GM19452 (cell line): Measurements from ENCODE around the gene AMBRA1.
"Not testable (repeated sequence)": the region's sequence is repeated elsewhere in the genome, so short reads cannot be mapped to it uniquely, and the experiment has no call there.

Experiments
- ATAC-seq: cut with Tn5 transposase; IDR thresholded peaks from one replicate; pipeline ENCODE4 v1.9.1; 2021; ENCODE audit not compliant: unreplicated experiment

The AMBRA1 gene

DNA sequence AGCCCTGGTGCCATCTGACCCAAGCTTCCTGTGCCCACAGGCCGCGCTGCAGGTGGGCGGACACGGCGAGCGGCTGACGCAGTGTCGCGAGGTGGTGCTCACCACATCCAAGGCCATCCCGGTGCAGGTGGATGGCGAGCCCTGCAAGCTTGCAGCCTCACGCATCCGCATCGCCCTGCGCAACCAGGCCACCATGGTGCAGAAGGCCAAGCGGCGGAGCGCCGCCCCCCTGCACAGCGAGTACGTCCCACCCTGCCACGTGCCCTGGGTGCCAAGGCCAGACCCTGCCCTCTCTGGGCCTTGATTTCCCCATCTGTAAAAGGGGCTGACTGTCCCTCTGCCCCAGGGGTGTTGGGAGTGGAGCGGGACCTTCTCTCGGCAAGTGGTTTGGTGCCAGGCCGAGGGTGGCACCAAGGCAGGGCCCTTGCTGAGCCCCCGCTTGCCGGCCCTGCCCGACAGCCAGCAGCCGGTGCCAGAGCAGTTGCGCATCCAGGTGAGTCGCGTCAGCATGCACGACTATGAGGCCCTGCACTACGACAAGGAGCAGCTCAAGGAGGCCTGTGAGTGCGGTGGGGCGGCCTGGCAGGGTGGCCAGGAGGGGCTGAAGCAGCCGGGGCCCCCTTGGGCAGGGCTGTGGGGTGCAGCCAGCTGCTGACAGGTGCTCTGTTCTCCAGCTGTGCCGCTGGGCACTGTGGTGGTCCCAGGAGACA, 218.3 kb downstream of the AMBRA1 start:
- ATAC-seq: no peak

DNA sequence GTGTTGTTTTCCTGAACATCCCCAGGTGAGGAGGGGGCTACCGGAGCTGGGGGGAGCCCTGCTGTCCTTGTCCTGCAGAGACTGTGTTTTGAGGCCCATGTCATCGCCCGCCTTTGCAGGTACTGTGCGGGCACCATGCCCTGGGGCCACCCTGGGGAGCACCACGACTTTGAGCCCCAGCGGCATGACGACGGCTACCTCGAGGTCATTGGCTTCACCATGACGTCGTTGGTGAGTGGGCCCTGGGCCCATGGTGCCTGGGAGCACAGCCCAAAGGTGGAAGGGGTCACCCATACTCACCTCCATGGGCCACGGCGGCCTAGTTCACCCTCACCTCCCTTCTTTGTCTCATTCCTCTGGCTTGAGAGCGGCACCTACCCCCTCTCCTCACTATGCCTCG, 219.0 kb downstream of the AMBRA1 start:
- ATAC-seq: no peak

DNA sequence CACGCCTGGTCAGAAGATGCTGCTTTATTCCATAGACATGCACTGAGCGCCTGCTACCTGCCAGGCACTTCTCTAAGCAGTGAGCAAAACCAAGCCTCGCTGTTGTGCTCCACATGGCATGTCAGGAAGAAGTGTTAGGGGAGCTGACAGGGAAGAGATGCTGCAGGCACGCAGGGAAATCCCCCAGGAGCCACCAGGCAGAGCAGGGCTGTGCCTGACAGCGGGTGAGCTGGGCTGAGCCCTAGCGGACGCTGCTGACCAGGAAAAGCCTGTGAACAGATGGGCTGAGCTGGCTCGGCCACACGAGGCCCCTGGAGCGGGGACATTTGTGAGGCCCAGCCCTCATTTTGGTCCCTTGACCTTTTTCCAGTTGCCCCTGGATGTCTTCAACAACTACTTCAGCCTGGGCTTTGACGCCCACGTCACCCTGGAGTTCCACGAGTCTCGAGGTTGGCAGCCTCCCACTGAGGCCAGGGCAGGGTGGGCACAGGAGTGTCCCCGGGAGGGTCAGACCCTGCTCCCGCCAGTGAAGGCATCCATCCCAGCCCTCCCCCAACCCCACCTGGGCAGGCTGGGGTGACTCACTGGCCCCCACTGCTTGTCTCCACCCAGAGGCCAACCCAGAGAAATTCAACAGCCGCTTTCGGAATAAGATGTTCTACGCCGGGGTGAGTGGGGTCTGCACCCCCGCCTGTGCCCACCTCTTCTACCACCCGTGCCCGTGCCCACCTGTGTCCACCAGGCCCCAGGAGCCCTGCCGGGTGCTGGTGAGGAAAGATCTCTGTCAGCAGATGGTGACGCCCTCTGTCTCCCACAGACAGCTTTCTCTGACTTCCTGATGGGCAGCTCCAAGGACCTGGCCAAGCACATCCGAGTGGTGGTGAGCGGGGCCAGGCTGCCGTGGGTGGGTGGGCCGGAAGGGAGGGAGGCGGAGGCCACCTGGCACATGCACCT, 219.8 kb downstream of the AMBRA1 start:
- no peak for ATAC-seq

DNA sequence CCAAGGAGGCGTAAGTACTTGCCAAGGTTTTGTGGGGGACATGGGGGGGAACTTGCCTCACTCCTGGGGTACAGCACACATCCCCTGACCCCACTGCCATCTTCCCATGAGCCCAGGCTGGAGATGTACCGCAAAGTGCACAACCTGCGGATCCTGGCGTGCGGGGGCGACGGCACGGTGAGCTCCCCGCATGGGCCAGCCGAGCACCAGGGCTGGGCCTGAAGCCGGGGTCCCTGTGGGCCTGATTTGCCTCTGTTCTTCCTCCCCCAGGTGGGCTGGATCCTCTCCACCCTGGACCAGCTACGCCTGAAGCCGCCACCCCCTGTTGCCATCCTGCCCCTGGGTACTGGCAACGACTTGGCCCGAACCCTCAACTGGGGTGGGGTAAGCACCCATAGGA, 221.3 kb downstream of the AMBRA1 start:
- not testable (repeated sequence) for ATAC-seq

DNA sequence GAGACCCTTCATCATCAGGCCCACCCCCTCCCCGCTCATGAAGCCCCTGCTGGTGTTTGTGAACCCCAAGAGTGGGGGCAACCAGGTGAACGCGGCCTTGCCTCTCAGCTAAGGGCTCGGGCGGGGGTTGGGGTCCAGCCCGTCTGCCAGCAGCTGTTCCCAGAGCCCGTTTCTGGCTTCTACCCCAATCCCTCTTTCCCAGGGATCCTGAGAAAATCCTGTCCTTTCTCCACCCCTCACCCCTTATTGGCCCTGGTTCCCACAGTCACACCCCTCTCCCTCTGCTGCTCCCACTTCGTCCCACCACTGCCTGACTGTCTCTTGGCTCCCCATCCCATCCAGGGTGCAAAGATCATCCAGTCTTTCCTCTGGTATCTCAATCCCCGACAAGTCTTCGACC, 221.7 kb downstream of the AMBRA1 start:
- no peak for ATAC-seq

DNA sequence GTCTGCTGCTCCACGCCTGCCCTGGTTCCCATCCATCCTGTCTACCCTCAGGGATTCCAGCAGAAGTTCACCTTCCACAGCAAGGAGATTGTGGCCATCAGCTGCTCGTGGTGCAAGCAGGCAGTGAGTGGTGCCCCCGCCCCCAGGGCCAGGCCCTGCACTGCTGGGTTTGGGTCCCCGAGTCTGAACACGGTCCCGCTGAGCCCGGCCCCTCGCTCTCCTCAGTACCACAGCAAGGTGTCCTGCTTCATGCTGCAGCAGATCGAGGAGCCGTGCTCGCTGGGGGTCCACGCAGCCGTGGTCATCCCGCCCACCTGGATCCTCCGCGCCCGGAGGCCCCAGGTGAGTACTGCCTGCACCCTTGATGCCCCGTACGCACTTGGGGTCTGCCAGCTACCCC, 222.6 kb downstream of the AMBRA1 start:
- ATAC-seq: not testable (repeated sequence)

DNA sequence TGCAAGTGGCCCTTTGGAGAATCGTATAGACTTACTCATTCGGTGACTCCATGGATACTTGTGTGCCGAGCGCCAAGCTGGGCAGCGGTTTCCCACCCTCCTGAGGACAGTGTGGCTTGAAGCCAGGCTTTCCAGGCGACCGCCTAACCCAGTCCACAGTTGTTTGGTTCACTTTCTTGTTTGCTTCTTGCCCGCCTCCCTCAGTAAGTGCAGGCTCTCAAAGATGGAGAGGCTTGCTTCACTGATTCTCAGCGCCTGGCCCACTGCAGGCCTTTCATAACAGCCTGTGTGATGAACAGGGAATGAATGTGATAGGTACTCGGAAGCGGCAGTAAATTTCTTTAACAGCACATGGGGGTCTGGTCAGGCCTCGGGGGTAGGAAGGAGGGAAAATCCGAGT, 223.6 kb downstream of the AMBRA1 start:
- ATAC-seq: no peak

DNA sequence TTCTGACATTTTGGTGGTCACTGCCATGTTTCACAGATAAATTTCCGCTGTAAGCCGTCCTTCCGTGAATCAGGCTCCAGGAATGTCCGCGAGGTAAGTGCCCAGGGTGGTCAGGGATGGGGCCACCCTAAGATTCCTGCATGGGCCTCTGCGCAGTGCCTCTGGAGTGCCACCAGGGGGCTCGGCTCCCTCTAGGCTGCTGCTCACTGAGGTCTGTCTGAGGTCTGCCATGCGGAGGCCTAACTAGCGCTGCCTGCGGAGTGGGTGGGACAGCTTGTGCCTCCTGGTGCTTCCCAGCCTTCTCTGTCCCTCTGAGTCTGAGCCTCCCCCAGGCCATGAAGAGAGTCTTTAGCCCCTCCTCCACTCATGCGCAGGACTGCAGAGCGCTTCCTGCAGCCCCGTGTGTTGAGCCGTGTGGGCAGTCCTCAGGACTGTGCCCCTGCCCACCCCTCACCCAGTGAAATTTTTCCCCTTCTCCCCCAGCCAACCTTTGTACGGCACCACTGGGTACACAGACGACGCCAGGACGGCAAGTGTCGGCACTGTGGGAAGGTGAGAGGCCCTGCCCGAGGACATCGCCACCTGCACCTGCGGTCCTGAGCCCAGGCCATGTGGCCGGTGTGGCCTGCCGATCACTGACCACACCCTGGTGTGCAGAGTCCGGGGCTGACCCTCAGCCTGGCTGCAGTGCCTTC, 224.2 kb downstream of the AMBRA1 start:
- ATAC-seq: no peak

DNA sequence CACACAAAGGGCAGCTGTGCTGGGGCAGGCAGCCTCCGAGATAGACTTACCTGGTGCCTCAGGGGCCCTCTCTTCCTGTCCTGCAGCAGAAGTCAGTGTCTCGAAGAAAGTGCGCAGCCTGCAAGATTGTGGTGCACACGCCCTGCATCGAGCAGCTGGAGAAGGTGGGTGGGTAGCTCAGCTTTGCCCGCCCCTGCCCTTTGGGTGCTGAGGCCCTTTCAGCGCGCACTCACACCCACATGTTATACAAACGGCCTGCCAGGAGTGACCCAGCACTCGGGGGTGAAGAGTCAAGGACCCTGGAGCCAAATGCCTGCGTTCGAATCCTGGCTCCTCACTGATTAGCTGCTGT, 225.9 kb downstream of the AMBRA1 start:
- no peak for ATAC-seq

DNA sequence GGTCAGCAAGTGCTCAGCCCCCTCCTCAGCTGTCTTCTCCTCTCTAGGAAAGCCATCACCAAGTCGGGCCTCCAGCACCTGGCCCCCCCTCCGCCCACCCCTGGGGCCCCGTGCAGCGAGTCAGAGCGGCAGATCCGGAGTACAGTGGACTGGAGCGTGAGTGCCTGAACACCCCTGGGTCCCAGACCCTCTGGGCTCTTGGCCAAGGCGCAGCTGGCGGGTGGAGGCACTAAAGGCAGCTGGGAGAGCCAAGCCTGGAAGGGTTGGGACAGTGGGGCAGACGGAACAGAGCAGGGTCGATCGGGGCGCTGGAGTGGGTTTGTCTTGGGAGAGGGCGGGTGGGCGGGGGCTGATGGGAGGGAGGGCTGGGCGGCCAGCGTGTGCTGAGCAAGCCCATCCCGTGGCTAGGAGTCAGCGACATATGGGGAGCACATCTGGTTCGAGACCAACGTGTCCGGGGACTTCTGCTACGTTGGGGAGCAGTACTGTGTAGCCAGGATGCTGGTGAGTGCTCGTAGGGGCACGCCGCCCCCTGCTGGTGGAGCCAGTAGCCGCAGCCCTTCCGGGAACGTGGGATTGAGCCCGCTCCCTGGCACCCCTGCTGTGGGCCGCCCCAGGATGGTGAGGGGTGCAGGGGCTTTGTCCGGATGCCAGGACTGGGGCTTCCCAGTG, 226.4 kb downstream of the AMBRA1 start:
- ATAC-seq: peak; percentile 64

DNA sequence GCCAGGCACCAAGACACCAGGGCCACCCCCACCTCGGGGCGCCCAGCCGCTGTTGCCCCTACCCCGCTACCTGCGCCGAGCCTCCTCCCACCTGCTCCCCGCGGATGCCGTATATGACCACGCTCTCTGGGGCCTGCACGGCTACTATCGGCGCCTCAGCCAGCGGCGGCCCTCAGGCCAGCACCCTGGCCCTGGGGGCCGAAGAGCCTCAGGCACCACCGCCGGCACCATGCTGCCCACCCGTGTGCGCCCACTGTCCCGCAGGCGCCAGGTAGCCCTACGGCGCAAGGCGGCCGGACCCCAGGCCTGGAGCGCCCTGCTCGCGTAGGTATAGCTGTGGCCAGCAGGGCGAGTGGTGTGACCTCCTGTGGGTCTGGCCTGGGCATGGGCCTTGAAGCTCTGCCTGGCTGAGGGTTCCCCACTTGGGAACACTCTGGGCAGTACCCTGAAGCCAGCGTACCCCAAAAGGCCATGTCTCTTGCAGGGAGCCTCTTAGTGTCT, 227.1 kb downstream of the AMBRA1 start:
- ATAC-seq: no peak

DNA sequence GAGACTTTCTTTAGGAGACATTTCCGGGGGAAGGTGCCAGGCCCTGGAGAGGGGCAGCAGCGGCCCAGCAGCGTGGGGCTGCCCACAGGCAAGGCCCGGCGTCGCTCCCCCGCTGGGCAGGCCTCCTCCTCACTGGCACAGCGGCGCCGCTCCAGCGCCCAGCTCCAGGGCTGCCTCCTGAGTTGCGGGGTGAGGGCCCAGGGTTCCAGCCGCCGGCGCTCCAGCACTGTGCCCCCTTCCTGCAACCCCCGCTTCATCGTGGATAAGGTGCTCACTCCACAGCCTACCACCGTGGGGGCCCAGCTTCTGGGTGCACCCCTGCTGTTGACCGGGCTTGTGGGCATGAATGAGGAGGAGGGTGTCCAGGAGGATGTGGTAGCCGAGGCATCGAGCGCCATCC, 227.6 kb downstream of the AMBRA1 start:
- ATAC-seq: no peak

DNA sequence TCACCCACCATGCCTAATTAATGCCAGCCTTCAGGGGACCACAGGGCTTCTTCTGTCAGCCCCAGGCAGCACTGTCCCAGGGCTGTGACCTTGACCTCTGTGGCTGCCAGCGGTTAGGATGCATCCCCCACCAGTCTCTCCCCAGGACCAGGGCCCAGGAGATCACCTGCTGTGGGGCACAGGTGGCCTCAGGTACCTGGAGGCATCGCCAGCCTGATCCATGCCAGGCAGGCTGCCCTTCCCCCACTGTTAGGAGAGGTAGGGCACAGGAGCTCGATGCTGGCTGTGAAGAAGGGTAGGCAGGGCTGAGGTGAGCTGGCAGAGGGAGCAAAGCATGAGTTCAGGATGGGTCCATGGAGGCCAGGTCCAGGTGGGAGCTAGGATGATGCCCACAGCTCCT, 229.0 kb downstream of the AMBRA1 start:
- no peak for ATAC-seq

DNA sequence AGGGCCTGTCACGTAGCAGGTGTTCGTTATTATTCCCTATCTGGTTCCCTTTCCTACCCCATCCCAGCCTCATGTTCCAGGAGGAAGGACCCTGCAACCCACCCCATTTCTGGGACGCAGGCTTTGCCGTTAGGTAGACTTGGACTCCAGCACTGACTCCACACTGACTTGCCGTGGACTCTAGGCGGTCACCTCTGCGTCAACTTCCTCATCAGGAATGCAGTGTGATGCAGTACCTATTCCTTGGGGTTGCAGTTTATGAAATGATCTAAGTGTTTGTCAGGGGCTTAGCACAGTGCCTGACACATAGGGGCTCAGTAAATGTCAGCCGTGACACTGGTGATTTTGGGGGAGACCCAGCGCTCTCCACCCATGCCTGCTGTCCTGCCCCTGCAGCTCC, 229.8 kb downstream of the AMBRA1 start:
- ATAC-seq: no peak

DNA sequence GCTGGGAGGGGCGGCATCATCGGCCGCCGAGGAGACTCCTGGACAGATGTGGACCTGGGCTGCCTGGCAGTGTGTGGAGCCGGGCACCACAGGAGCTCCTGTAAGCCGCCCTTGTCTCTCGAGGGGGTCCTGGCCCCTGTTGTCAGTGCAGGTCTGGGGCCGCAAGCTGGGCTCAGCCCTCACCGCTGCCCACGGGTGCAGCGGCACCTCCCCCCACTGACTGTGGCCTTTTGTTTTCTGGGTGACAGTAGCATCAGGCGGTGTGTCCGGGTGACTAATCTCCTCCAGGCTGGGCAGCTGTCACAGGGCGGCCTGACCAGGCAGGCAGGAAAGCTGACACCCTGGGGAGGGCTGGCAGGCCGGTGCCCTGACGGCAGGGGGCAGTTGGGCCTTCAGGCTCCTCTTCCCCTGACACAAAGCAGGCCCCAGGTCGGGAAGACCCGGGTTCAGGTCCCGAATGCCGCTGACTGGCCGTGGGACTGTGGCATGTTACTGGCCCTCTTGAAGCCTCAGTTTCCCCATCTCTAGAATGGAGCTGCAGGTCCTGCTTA, 230.3 kb downstream of the AMBRA1 start:
- no peak for ATAC-seq

DNA sequence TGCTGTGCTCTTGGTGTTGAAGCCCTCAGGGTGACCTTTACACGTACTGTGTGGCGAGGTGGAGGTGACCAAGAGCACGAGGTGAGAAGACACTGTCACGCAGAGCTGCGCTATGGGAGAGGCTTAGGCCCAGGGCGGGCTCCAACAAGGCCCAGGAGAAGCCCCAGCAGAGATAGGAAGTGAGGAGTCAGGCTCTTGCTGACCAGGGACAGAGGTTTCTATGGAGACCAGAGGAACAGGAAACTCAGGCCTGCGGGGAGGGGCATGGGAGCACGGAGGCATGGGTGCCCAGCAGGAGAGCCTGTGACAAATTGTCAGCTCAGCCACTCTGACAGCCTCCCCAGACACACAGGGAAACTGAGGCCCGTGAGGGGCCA, 230.8 kb downstream of the AMBRA1 start:
- no peak for ATAC-seq

DNA sequence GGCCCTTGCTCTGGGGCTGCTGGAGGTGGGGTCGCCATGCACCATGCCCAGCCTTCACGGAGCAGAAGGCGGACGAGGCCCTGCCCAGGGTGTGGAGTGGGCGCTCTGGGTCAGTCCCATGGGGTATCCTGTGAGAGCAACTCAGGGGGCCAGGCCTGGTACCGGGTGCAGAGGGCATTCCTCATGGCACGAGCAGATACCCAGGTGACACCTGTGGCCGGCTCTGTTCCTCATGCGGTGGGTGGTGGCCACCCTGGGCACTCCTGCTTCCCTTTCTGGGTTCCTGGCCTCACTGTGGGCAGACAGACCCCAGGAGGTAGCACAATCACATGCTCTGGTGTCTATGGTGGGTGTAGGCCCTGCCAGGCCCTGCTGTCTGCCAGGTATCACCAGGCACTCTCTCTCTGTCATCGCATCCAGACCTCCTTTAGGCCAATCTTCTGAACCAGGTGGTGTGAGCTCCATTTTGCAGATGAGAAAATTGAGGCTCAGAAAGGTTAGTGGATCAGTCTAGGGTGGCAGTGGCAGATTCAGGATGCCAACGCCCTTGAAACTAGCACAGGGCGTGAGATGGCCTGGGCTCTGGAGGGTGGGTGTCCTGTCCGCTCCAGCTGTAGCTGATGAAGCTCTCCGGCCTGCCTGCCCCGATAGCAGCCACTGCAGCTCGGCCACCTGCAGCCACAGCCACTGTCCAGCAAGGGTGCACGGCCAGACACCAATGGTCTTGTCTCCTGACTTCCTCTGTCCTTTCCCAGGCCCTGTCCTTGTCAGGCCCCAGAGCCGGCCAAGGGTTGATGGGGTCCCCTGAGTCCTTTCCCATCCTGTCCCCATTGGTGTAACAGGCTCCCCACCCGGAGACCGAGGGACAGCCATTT, 231.4 kb downstream of the AMBRA1 start:
- ATAC-seq: no peak

DNA sequence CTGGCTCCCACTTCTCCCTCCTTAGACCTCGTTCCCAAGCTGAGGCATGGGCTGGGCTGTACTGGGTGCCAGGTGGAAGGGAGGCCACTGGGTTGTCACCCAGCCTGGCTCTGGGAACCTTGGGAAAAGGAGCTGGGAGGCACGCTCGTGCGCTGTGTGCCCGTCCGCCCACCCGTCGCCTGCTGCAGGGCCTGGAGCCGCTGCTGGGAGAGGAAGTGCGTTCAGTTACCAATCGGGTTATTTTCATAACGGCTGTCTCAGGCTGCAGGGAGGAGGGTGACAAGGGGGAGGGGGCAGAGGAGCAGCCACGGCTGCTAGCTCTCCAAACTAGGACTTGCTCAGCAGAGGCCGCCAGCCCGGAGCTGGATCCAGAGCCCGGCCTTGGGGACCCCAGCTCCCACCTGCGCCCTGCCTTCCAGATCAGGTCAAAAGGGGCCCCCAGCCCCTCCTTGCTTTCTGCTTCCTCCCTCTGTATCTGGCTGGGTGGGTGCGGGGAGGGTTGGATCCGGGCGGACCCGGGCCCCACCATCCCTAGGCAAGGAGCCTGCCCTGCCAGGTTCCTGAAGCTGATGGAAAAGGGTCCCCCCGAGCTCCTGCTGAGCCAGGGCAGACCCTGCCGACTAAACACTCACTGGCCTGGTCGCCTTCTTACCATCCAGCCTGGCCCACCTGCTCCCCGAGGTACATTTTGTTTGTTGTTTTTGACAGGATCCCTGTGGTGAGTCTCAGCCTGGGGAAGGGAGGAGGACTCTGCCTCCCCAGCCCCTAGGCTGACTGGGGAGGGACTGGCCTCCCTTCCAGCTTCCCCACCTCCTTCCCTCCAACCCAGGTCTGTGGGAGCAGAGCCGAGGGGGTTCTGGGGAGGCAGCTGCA, 232.3 kb downstream of the AMBRA1 start:
- peak; percentile 88 for ATAC-seq

DNA sequence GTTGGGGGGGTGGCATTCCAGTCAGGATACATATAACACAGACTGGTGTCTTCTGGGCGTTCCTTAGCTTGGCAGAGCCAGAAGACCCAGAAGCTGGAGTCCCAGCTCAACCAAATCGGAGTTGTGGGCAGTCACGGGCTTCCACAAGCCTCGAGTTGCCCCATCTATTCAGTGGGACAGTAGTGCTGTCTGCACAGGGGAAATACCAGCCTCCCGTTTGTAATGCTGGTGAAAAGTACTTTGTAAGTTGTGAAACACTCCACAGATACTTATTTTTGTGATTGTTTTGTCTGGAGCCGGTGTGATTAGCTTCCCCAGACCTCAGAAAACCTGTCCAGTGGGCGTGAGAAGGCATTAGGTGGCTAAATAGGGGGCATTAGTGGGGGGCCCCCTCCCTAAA, 232.9 kb downstream of the AMBRA1 start:
- ATAC-seq: peak; percentile 14
